ENCODE results near the gene PPIA. TPM values are rescaled to one million over a fixed set of nuclear protein-coding genes. Genes with fewer than 3 reads are reported as not detected.

The PPIA gene
- 8,852 and 9,543 TPM in 2 replicates for total RNA-seq (2014; rRNA removed; shearing (Covaris generic))
- 6,425 and 7,391 TPM in 2 replicates for polyA plus RNA-seq (2015; cell fraction: cytosol; rRNA removed)
- polyA plus RNA-seq (2015; cell fraction: nucleus; rRNA removed), result 1,266 and 1,287 TPM in 2 replicates

DNA sequence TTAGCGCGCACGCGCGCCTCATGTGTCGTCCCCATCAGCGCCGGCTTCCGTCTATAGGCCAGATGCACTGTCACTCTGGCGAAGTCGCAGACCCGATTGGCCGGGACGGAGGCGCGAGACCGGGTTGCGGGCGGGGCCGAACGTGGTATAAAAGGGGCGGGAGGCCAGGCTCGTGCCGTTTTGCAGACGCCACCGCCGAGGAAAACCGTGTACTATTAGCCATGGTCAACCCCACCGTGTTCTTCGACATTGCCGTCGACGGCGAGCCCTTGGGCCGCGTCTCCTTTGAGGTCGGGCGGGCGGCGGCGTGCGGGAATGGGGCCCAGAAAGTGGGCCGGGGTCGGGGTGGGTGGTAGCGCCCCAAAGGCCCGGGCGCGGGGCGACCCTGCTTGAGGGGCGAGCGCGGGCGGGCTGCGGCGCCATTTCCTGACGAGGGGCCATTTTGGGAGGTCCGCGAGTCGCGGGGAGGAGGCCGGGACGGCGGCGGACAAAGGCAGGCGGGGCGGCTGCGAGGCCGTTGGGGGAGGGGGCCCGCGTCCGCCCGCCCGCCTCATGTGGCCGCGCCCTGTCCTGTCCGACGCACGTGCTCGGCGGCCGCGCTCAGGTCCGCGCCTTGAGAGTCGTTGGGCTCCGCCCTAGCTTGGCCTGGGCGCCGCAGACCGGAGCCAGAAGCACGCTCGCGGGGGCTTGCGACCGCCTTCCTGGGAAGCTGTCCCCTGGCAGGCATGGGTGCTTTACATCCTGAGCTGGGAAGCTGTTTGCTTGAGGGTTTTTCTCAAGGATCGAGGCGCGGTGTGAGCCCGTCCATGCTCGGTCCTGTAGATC lies at the start of gene PPIA:
PPIA (plus strand) TSS at position 178 of the 825 bp plus-strand sequence; CDS start at position 222, 44 bp downstream.
- peak; percentile 99 for DNase-seq (ENCODE audit: low read depth, low spot score)
- in situ Hi-C loops (cut with HindIII; ENCODE audit: low pct_unique_long_range_greater_than_20kb, low sequenced_read_pairs), result no loop called here

DNA sequence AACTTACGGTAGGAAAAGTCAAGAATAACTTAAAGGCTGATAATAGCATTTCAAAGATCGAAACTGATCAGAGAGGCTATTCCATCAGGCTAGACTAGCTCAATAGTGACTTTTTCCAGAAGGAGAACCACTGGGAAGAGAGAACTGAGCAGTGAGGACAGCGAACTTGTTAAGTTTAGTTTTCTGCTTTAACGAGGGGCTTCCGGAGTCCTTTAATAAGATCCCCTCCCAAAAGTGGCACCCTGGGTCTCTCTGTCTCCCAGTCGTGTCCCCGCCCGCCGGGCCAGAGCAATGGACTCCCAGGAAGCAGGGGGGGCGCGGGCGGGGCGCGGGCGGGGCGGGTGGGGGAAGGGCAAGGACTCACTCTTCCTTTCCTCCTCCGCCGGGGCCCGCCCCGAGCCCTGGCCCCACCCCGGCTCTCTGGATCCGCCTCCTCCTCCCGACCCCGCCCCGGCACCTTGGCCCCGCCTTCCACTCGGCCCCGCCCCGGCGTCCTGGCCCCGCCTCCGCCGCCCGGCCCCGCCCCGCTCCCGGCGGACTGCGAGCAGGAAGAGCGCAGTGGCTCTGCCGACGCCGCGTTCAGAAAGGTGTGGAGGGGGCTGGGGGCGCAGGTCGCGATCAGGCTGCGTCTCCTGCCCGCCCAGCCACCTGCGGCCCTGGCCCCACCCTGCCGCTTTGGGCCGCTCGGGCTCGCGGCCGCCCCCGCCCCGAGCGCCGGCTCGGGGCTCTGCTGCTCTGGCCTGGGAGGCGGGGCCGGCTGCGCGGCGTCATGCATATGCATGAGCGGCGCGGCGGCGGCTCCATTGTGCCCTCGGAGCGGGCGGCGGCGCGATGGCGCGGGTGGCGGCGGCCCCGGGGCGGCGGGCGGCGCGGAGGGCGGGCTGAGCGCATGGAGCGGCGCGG lies 48.2 kb upstream of the PPIA start, which contains the start of gene ZMIZ2:
ZMIZ2 (plus strand) TSS at position 803 of the 903 bp plus-strand sequence. CDS start 7,403 bp downstream, outside the sequence.
- peak; percentile 92 for DNase-seq (ENCODE audit: low read depth, low spot score)
- in situ Hi-C loops (cut with HindIII; ENCODE audit: low pct_unique_long_range_greater_than_20kb, low sequenced_read_pairs), result no loop called here

DNA sequence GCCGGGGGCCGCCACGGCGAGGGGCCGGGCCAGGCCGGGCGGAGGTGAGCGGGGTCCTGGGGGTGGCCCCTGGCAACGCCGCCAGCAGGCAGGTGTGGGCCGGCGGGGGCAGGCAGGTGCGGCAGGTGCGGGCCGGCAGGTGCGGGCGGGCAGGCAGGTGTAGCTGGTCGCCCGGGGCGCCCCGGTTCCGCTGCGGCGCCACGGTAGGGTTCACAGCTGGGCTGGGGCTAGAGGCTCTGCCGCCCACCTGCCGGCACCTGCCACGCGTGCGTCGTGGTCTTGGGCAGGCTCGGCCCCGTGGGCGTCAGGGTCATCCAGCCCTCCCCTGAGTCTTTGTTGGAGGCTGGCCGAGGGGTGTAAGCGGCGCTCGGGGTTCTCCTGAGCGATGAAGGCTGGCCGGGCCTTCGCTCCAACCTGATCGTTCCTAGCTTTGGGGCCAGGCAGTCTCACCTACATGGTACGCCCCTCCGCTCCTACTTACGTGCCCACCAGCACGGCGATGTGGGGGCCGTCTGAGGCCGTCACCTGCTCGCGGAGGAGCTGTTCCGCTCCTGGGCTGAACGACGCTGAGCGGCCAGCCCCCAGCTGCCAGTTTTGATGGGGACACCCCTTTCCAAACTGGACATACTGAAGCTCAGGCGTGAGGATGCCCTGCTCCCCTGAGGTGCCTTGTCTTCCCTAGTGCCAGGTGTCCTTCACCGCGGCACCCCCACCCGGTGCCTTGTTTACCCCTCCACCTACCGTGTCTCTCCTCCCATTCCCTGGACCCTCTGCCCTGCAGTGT lies 47.3 kb upstream of the PPIA start:
- no peak for DNase-seq (ENCODE audit: low read depth, low spot score)
- in situ Hi-C loops (cut with HindIII; ENCODE audit: low pct_unique_long_range_greater_than_20kb, low sequenced_read_pairs), result no loop called here

DNA sequence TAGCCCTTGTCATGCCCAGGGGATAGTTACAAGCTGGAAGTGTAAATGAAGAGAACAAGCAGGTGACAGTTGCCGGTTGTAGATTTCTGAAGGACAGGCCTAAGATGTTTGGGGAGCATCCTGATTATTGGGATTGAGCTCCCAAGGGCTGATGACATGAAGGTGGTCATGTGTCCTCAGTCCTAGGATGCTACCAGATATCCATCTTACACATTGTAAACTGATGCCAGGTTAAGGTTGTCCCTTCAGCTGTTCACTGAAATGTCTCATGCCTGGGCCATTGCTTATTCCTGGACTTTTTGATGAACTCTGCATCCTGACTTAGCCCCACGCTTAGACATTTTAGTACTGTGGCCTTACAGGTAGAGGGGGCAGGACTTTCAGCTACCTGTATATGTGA lies 46.5 kb upstream of the PPIA start:
- DNase-seq (ENCODE audit: low read depth, low spot score), result no peak
- in situ Hi-C loops (cut with HindIII; ENCODE audit: low pct_unique_long_range_greater_than_20kb, low sequenced_read_pairs), result no loop called here

DNA sequence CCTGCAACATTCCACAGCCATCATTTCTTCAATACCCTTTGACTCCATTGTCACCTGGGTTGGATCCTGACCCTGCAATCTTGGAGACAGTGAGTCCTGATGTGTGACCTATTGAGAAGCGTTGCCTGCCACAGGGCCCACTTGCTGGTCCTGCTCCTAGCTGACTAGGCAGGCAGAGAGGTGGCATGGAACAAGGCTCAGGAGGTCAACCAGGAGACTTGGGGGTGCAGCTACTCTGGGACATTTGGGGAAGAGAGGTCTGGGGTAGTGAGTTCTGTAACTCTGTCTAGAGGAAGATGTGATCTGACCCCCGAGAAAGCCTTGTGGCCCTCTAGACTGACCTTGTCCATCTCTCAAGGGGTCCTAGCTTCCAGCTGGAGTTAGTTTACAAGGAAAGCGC lies 46.1 kb upstream of the PPIA start:
- DNase-seq (ENCODE audit: low read depth, low spot score), result no peak
- in situ Hi-C loops (cut with HindIII; ENCODE audit: low pct_unique_long_range_greater_than_20kb, low sequenced_read_pairs), result no loop called here

DNA sequence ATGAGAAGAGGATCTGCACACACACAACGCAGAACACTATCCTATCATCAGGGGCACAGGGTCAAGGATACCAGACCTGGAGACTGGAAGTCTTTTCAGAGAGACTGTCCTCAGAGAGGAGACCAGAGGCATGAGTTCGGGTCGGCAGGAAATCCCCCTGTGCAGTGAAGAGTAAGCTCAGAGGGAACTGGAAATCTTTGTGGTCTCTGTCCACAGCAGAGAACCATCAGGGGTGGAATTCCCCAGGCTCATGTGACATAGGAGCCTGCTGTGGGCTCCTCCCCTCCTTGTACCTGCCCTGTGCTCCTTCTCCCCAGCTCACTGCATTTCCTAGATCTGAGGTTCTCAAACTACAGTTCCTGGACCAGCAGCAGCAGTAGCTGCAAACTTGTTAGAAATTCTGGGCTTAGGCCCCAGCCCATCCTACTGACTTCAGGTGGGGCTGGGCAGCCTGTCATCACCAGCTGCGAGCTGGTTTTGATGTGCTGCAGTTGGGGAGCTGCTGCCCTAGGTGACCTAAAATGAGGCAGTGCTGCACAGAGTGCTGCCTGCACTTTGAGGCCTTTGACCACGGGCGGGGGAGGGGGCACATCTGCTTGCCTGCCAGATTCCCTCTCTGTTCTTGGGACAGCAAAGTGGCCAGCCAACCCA lies 45.4 kb upstream of the PPIA start:
- no peak for DNase-seq (ENCODE audit: low read depth, low spot score)
- in situ Hi-C loops (cut with HindIII; ENCODE audit: low pct_unique_long_range_greater_than_20kb, low sequenced_read_pairs), result no loop called here

DNA sequence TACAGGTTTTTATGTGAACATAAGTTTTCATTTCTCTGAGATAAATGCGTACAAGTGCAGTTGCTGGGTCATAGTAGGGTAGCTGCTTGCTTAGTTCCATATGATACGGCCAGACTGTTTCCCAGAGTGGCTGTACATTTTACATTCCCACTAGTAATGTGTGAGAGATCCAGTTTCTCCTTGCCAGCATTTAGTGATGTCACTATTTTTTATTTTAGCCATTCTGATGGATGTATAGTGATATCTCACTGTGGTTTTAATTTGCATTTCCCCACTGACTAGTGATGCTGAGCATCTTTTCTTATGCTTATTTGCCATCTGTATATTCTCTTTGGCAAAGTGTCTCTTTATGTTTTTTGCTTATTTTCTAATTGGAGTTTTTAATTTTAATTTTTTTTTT lies 43.7 kb upstream of the PPIA start:
- no peak for DNase-seq (ENCODE audit: low read depth, low spot score)
- in situ Hi-C loops (cut with HindIII; ENCODE audit: low pct_unique_long_range_greater_than_20kb, low sequenced_read_pairs), result no loop called here

DNA sequence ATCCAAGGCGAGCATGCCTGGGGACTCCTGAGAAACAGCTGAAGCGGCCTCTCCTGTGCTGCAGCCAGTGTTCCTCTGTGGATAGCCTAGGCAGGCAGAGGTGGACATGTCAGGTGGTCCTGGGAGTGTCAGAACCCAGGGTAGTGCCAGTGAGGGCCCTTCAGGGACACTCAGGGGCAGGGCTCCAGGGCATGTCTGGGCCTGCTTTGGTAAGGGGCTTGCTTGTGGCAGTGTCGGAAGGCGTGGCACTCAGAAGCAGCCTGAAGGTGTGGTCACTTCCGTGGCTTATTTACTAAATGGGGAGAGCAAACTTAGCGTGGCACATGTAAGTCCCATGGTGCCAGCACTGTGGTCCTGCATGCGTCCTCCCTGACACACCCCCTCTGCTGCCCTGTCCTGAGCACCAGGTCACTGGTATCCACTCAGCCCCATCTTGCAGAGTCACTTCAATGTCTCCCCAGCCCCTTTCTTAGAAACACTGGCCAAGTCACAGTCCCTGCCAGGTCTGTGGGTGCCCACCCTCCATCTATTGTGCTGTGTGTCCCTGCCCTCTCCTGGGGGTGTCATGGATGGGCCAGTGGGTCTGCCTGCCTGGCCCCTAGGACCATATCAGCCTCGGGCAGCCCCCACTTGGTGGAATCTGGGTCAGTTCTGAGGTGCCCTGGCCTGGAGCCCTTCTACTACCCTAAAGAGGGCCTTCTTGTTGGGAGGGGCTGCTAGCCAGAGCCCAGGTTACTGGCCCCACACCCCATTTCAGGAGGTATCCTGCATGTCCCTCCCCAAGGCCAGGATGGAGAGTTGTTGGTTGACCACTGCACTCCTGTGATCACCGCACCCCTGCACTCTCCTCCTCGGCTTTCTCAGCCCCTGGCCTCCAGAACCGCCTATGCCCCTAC lies 41.4 kb upstream of the PPIA start:
- in situ Hi-C loops (cut with HindIII; ENCODE audit: low pct_unique_long_range_greater_than_20kb, low sequenced_read_pairs), result no loop called here
- DNase-seq (ENCODE audit: low read depth, low spot score), result no peak

DNA sequence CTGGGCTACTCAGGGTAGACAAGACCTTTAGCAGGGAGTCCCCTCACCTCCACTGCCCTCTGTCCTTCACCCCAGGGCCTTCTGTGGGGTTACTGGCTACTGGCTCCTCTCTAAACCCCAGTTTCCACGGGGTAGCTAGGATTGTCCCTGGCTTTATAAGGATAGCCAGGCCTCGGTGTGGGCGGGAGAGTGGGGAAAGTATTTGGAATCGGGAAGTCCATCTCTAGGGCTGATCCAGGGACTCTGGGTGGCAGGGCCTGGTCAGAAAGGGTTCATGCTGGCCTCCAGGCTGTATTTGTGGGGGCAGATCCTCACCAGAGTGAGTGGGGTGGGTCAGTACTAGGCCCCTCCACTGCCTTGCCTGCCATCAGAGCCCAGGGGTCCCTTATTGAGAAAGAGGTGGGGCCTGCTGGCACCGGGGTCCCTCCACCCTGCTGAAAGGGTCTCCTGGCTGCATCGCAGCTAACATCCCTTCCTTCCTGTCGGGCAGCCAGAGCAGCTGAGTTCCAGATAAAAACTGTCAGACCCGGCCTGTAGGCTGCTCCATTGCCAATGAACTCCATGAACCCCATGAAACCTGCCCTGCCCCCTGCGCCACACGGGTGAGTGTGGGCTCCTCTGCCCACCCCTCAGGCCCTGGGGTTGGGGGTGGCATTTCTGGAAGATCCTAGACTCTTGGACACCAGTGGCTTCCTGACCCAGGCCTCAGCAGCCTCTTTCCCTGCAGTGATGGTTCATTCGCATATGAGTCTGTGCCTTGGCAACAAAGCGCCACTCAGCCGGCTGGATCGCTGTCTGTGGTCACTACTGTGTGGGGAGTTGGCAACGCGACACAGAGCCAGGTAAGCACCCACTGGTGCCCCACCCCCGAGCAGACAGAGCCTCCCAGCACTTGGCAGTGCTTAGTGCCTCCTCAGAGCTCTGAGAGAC lies 40.5 kb upstream of the PPIA start:
- no peak for DNase-seq (ENCODE audit: low read depth, low spot score)
- in situ Hi-C loops (cut with HindIII; ENCODE audit: low pct_unique_long_range_greater_than_20kb, low sequenced_read_pairs), result no loop called here

DNA sequence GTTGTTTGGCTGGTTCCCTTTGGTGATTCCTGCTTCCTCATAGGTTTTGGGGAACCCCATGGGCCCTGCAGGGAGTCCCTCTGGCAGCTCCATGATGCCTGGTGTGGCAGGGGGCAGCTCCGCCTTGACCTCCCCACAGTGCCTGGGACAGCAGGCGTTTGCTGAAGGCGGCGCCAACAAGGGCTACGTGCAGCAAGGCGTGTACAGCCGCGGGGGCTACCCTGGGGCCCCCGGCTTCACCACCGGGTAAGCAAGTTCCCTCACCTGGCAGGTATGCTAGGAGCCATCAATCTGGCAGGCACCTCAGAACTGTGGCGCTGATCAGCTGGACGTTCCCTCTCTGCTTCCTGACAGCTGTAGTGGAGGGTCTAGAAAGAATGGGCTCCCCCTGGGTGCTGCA lies 39.6 kb upstream of the PPIA start:
- in situ Hi-C loops (cut with HindIII; ENCODE audit: low pct_unique_long_range_greater_than_20kb, low sequenced_read_pairs), result no loop called here
- no peak for DNase-seq (ENCODE audit: low read depth, low spot score)

DNA sequence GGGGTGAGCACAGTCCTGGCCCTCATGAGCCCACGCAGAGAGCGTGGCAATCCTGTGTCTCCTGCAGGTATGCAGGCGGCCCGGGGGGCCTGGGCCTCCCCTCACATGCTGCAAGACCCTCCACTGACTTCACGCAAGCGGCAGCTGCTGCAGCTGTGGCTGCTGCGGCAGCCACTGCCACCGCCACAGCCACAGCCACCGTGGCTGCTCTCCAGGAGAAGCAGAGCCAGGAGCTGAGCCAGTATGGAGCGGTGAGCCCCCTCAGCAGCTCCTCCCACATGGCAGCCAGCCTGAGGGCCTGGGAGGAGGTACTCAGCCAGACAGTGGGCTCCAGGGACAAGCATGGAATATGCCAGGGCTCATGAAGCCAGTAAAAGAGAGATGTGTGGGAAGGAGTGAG lies 39.2 kb upstream of the PPIA start:
- in situ Hi-C loops (cut with HindIII; ENCODE audit: low pct_unique_long_range_greater_than_20kb, low sequenced_read_pairs), result no loop called here
- DNase-seq (ENCODE audit: low read depth, low spot score), result no peak

DNA sequence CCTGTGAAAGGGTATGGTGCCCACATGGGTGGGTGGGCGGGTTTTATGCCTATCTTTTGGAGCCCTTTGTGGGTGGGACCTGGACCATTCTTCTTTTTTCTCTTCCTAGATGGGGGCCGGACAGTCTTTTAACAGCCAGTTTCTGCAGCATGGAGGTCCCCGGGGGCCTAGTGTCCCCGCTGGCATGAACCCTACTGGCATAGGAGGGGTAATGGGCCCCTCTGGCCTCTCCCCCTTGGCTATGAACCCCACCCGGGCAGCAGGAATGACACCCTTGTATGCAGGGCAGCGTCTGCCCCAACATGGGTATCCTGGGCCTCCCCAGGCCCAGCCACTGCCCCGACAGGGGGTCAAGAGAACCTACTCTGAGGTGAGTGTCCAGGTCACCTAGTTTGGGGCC lies 38.7 kb upstream of the PPIA start:
- in situ Hi-C loops (cut with HindIII; ENCODE audit: low pct_unique_long_range_greater_than_20kb, low sequenced_read_pairs), result no loop called here
- no peak for DNase-seq (ENCODE audit: low read depth, low spot score)

DNA sequence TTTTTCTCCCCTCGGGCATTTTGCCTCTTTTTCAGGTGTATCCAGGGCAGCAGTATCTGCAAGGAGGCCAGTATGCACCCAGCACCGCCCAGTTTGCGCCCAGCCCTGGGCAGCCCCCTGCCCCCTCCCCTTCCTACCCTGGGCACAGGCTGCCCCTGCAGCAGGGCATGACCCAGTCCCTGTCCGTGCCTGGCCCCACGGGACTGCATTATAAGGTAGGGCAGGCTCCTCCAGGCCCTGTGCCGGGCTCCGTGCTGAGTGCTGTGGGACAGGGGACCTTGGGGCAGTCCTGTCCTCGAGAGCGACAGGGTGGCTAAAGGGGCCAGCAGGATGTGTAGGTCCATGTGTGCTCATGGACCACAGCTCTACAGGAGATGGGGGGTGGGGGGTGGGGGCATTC lies 37.2 kb upstream of the PPIA start:
- in situ Hi-C loops (cut with HindIII; ENCODE audit: low pct_unique_long_range_greater_than_20kb, low sequenced_read_pairs), result no loop called here
- no peak for DNase-seq (ENCODE audit: low read depth, low spot score)

DNA sequence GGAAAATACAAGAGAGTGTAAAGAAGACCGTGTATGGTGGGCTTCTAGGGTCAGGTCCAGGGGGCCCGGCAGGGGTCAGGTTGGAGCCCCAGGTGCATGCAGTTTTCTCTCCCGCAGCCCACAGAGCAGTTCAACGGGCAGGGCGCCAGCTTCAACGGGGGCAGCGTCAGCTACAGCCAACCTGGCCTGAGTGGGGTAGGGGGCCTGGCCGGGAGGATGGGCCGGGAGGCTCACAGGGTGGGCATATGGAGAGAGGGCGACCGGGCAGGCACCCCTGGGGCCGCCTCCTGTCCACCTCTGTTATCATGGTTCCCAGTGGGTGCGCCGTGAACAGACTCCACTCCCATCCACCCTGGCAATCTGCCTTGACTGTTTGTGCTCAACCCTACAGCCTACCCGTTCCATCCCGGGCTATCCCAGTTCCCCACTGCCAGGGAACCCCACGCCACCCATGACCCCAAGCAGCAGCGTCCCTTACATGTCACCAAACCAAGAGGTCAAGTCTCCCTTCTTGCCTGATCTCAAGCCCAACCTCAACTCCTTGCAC lies 36.4 kb upstream of the PPIA start:
- in situ Hi-C loops (cut with HindIII; ENCODE audit: low pct_unique_long_range_greater_than_20kb, low sequenced_read_pairs), result no loop called here
- DNase-seq (ENCODE audit: low read depth, low spot score), result no peak
